MM.1S (cell line): Measurements from ENCODE around the gene KIRREL3.

Experiments
- DNase-seq: peaks from one replicate; pipeline ENCODE4 v3.0.0-alpha.2; 2015
- H2AFZ ChIP-seq: fragments of 300-600 bp; sonication (generic); 2 replicates; pipeline ENCODE4 v1.6.0; 2016; ENCODE audit warnings: antibody characterized with exemption, low read length
- H3F3A ChIP-seq: fragments of 300-600 bp; sonication (generic); 2 replicates; pipeline ENCODE4 v1.6.1; 2016; ENCODE audit warnings: mild to moderate bottlenecking, antibody characterized with exemption, low read length, moderate library complexity, mixed read lengths; ENCODE audit not compliant: insufficient read depth
- H3K27ac ChIP-seq: fragments of 300-600 bp; sonication (generic); 2 replicates; pipeline ENCODE4 v1.5.1; 2016; ENCODE audit warnings: mild to moderate bottlenecking, low read length
- H3K27me3 ChIP-seq: fragments of 300-600 bp; sonication (generic); replicated peaks from 2 replicates; pipeline ENCODE4 v1.6.0; 2016; ENCODE audit warnings: low read length; ENCODE audit not compliant: insufficient read depth
- H3K36me3 ChIP-seq: fragments of 300-600 bp; sonication (generic); replicated peaks from 2 replicates; pipeline ENCODE4 v1.6.1; 2016; ENCODE audit warnings: mild to moderate bottlenecking, low read length, mixed read lengths; ENCODE audit not compliant: insufficient read depth
- H3K4me1 ChIP-seq: fragments of 300-600 bp; sonication (generic); 2 replicates; pipeline ENCODE4 v1.6.1; 2016; ENCODE audit warnings: low read length, mixed read lengths
- H3K4me2 ChIP-seq: fragments of 300-600 bp; sonication (generic); 2 replicates; pipeline ENCODE4 v1.6.0; 2016; ENCODE audit warnings: low read depth, low read length
- H3K4me3 ChIP-seq: fragments of 300-600 bp; sonication (generic); 2 replicates; pipeline ENCODE4 v1.5.1; 2016; ENCODE audit warnings: low read length, mixed read lengths
- H3K79me2 ChIP-seq: fragments of 300-600 bp; sonication (generic); 2 replicates; pipeline ENCODE4 v1.6.1; 2016; ENCODE audit warnings: mixed run types, low read length, mixed read lengths
- H3K9ac ChIP-seq: fragments of 300-600 bp; sonication (generic); 2 replicates; pipeline ENCODE4 v1.6.1; 2016; ENCODE audit warnings: low read length, mixed read lengths
- H3K9me2 ChIP-seq: fragments of 300-600 bp; sonication (generic); replicated peaks from 2 replicates; pipeline ENCODE4 v1.6.1; 2016; ENCODE audit warnings: mild to moderate bottlenecking, low read length, mixed read lengths; ENCODE audit not compliant: insufficient read depth
- H3K9me3 ChIP-seq: fragments of 300-600 bp; sonication (generic); replicated peaks from 2 replicates; pipeline ENCODE4 v1.6.1; 2016; ENCODE audit warnings: mild to moderate bottlenecking, low read length, mixed read lengths; ENCODE audit not compliant: insufficient read depth
- H4K20me1 ChIP-seq: fragments of 300-600 bp; sonication (generic); 2 replicates; pipeline ENCODE4 v1.6.1; 2016; ENCODE audit warnings: mild to moderate bottlenecking, low read length, moderate library complexity, mixed read lengths; ENCODE audit not compliant: insufficient read depth
- EZH2 ChIP-seq: fragments of 300-600 bp; sonication (generic); optimal IDR thresholded peaks from 2 replicates; pipeline ENCODE3; 2017; ENCODE audit warnings: low read depth, mild to moderate bottlenecking, antibody characterized with exemption, low read length, mixed read lengths
- EZH2phosphoT487 ChIP-seq: fragments of 300-600 bp; sonication (generic); IDR thresholded peaks from 2 replicates; pipeline ENCODE4 v1.6.1; 2018; ENCODE audit warnings: antibody characterized with exemption, low read length
- TF ChIP-seq, protein P1 (sequence below): fragments of 300-600 bp; sonication (generic); IDR thresholded peaks from 2 replicates; pipeline ENCODE4 v1.5.1; 2016; ENCODE audit warnings: antibody characterized with exemption, low read length, mixed read lengths

The KIRREL3 gene

DNA sequence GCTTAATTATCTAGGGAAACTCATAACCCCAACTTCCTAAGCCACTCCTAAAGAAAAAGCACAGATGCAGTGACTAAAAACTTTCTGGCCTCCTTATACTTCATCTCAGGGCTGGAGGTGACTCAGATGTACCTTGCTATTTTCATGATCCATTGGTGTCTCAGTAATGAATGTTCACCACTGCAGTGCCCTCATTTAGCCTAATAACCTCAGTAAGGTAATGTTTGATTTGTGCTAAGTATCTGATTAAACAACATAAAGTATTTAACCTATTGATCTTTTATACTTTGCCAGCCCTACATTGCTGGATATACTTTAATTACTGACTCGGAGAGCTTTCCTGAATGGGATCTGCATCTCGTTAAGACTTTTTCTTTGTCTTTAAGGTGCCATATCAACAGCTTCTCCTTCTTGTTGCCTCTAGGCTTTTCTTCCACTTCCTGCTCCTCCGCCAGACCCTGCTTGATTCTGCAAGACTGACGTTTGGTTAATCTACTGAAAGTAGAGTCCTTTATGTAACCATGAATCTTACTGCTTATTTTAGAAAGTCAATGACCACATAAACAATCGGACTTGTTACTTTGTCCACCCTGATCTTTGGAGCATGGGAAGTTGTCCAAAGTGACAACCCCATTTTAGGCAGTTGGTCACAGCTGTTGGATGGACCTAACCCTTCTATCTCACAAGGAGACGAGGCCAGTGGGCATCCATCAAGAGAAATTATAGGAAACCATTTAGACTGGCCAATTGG lies 342.1 kb downstream of the KIRREL3 start:
- no peaks in the 10 kb centered on the region for H3K79me2 ChIP-seq
- no peaks in the 10 kb centered on the region for H3K36me3 ChIP-seq
- H3K9me2 ChIP-seq = no peaks in the 10 kb centered on the region
- H3F3A ChIP-seq = no peaks in the 10 kb centered on the region
- no peak for TF ChIP-seq EZH2
- TF ChIP-seq EZH2phosphoT487 = no peak
- TF ChIP-seq, protein P1, sequence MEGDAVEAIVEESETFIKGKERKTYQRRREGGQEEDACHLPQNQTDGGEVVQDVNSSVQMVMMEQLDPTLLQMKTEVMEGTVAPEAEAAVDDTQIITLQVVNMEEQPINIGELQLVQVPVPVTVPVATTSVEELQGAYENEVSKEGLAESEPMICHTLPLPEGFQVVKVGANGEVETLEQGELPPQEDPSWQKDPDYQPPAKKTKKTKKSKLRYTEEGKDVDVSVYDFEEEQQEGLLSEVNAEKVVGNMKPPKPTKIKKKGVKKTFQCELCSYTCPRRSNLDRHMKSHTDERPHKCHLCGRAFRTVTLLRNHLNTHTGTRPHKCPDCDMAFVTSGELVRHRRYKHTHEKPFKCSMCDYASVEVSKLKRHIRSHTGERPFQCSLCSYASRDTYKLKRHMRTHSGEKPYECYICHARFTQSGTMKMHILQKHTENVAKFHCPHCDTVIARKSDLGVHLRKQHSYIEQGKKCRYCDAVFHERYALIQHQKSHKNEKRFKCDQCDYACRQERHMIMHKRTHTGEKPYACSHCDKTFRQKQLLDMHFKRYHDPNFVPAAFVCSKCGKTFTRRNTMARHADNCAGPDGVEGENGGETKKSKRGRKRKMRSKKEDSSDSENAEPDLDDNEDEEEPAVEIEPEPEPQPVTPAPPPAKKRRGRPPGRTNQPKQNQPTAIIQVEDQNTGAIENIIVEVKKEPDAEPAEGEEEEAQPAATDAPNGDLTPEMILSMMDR = no peak
- no peaks in the 10 kb centered on the region for H3K27me3 ChIP-seq
- no peak overlapping the region for H2AFZ ChIP-seq
- no peak for DNase-seq
- H3K4me1 ChIP-seq = no peaks in the 10 kb centered on the region
- H3K27ac ChIP-seq = no peak overlapping the region
- H4K20me1 ChIP-seq = no peaks in the 10 kb centered on the region
- no peak overlapping the region for H3K9ac ChIP-seq
- no peaks in the 10 kb centered on the region for H3K9me3 ChIP-seq
- no peak overlapping the region for H3K4me3 ChIP-seq
- no peak overlapping the region for H3K4me2 ChIP-seq

DNA sequence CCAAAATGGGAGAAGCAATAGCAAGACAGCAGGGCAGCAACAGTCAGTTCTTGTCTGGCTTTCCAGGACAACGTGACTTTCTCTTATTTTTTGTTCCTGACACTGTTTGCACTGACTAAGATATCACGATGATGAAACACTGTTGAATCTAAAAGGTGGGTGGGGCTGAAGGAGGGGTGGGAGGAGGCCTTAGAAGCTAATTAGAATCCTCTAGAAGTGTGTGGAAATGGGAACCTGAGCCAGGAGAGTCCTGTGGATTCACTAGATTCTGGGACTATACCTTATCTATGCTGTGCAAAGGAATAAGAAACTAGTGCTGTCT lies 344.8 kb downstream of the KIRREL3 start:
- H3K9ac ChIP-seq = no peak overlapping the region
- H3K27me3 ChIP-seq = no peaks in the 10 kb centered on the region
- no peaks in the 10 kb centered on the region for H4K20me1 ChIP-seq
- no peak overlapping the region for H3K4me3 ChIP-seq
- DNase-seq = no peak
- H3F3A ChIP-seq = no peaks in the 10 kb centered on the region
- no peaks in the 10 kb centered on the region for H3K79me2 ChIP-seq
- TF ChIP-seq EZH2phosphoT487 (no peak), EZH2 (no peak)
- TF ChIP-seq, protein P1 = no peak
- H3K36me3 ChIP-seq = no peaks in the 10 kb centered on the region
- H3K4me1 ChIP-seq = no peaks in the 10 kb centered on the region
- H3K9me2 ChIP-seq = no peaks in the 10 kb centered on the region
- no peaks in the 10 kb centered on the region for H3K9me3 ChIP-seq
- H3K27ac ChIP-seq = no peak overlapping the region
- no peak overlapping the region for H3K4me2 ChIP-seq
- no peak overlapping the region for H2AFZ ChIP-seq

DNA sequence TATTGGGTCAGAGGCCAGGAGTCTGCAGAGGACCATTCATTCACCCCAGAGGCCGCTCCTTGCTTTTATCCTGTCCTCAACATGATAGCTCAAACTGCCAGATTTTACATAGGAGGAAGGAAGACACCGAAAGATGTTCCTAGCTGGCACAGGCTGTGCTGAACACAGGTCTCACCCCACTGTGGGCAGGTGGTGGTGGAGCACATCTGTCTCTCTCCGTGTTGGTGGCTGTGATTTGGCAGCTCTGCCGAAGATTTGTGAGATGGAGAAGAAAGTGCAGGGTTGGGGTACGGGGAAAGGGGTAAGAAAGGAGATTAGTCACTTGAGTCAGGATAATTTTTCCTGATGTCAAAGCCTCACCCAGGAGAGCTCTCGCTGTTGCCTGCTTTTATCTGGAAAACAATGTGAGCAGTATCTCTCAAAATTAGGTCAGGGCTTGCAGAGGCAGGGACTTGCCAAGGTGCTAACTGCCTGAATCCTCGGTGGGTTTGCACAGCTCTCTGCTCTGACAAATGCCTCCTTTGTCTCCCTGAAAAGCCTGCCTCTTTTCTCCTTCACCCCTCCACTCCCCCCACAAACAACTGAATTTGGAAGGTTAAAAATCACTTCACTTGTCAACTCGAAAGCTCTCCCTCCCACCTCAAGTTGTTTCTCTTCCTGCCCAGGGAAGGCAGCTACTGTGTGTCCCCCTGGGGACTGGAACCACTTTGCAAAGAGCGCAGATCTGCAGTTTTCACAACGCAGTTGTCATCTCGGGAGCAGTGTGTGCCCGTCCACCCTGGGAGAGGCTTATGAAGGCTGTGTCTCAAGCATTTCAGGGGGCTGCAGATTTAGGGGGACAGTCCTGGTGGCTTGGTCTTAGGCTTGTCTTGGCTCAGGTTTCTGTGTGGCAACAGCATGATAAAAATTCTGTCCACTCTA lies 345.4 kb downstream of the KIRREL3 start:
- H4K20me1 ChIP-seq = no peaks in the 10 kb centered on the region
- DNase-seq = no peak
- H3K9ac ChIP-seq = no peak overlapping the region
- TF ChIP-seq, protein P1 = no peak
- TF ChIP-seq EZH2phosphoT487 = no peak
- TF ChIP-seq EZH2 = no peak
- H2AFZ ChIP-seq = no peak overlapping the region
- no peaks in the 10 kb centered on the region for H3K27me3 ChIP-seq
- no peaks in the 10 kb centered on the region for H3F3A ChIP-seq
- H3K4me2 ChIP-seq = no peak overlapping the region
- H3K36me3 ChIP-seq = no peaks in the 10 kb centered on the region
- no peaks in the 10 kb centered on the region for H3K9me3 ChIP-seq
- H3K27ac ChIP-seq = no peak overlapping the region
- H3K9me2 ChIP-seq = no peaks in the 10 kb centered on the region
- H3K79me2 ChIP-seq = no peaks in the 10 kb centered on the region
- no peaks in the 10 kb centered on the region for H3K4me1 ChIP-seq
- no peak overlapping the region for H3K4me3 ChIP-seq
